Left lung (tissue), 10 donors: ENCODE results near the gene TMEM114. TPM values are rescaled to one million over a fixed set of nuclear protein-coding genes. Genes with fewer than 3 reads are reported as not detected.

ENCODE experiments used
- ATAC-seq: fragments of 200-7000 bp; cut with Tn5 transposase; one replicate; pipeline ENCODE4 v1.9.1; 2020; ENCODE audit warnings: moderate library complexity
- DNase-seq, 4 donors: peaks; one replicate each; pipeline ENCODE4 v3.0.0-alpha.2; 2013 to 2020
- H3K27ac ChIP-seq, 2 donors: fragments of 200-600 bp; sonication (generic) in 1 of 2; one replicate each; pipeline versions ENCODE4 v1.5.0 to v1.8.0; 2020 to 2021
- H3K27me3 ChIP-seq, 2 donors: fragments of 200-600 bp; sonication (generic) in 1 of 2; one replicate each; pipeline versions ENCODE4 v1.5.0 to v1.8.0; 2020 to 2021
- H3K36me3 ChIP-seq, 2 donors: fragments of 200-600 bp; sonication (generic) in 1 of 2; one replicate each; pipeline versions ENCODE4 v1.5.0 to v1.8.0; 2020 to 2021
- H3K4me1 ChIP-seq, 2 donors: fragments of 200-600 bp; one replicate each; pipeline ENCODE4 v1.8.0; 2021
- H3K4me3 ChIP-seq, 2 donors: fragments of 200-600 bp; sonication (generic) in 1 of 2; one replicate each; pipeline versions ENCODE4 v1.5.0 to v1.8.0; 2020 to 2021; ENCODE audit warnings: mild to moderate bottlenecking in 1 of 2
- H3K9me3 ChIP-seq, 2 donors: fragments of 200-600 bp; sonication (generic) in 1 of 2; one replicate each; pipeline versions ENCODE4 v1.5.0 to v1.8.0; 2020 to 2021
- CTCF ChIP-seq, 2 donors: fragments of 200-600 bp; sonication (generic) in 1 of 2; IDR thresholded peaks; one replicate each; pipeline versions ENCODE4 v1.5.0 to v1.8.0; 2021; ENCODE audit warnings: antibody characterized with exemption in 2 of 2
- intact Hi-C, 2 donors: fragments of 100-400 bp; cut with DNase I; formaldehyde crosslinking; loops; one replicate each; pipeline versions ENCODE4 v1.11.2 to v1.14.2; 2022
- polyA plus RNA-seq, 6 donors: library from polyadenylated mRNA; unstranded; fragments of 120-200 nt; gene quantifications; one replicate each; pipeline ENCODE4 v1.2.1, GENCODE V29; 2013; ENCODE audit not compliant: insufficient read length in 6 of 6
- total RNA-seq, 2 donors: library from RNA; stranded (reverse); fragmentation: NEBNext Ultra II Directional; extraction: Animal tissue kit (Norgen Biotek cat#: 25700); gene quantifications; one replicate each; pipeline ENCODE4 v1.2.1, GENCODE V29; 2021
- donor health status: DM: no; HTN: yes; CAD: no.
- donor health status: DM: no; HTN: no; CAD: no.

The TMEM114 gene
- total and polyA plus RNA-seq, 8 donors, result not detected

GRCh38 chr16:8589057-8589899, 1.0 kb downstream of the TMEM114 start:
- TF ChIP-seq CTCF (IDR thresholded peaks at IDR 0.05), result no peak

GRCh38 chr16:8588682-8589056, 1.6 kb downstream of the TMEM114 start:
- Histone ChIP-seq H3K36me3 (no peaks in the 10 kb centered on the region), H3K4me3 (no peak overlapping the region), H3K27me3 (peaks cover 30 to 77% of the 10 kb centered on the region in 2 donors), H3K4me1 (no peaks in the 10 kb centered on the region), H3K9me3 (no peaks in the 10 kb centered on the region), H3K27ac (no peak overlapping the region)
- DNase-seq (no peak), ATAC-seq (no peak)
- TF ChIP-seq CTCF (IDR thresholded peaks at IDR 0.05), result no peak
- intact Hi-C loops, result no loop called here

More at GRCh38 chr16:8589057-8589899, 1.0 kb downstream of the TMEM114 start:
- Histone ChIP-seq H3K4me3 (no peak overlapping the region), H3K9me3 (no peaks in the 10 kb centered on the region), H3K27me3 (peaks cover 30 to 77% of the 10 kb centered on the region in 2 donors), H3K27ac (no peak overlapping the region), H3K4me1 (no peaks in the 10 kb centered on the region), H3K36me3 (no peaks in the 10 kb centered on the region)
- ATAC-seq, result no peak
- intact Hi-C loops, result no loop called here
- DNase-seq, result no peak

GRCh38 chr16:8587065-8587464, 3.2 kb downstream of the TMEM114 start:
- Histone ChIP-seq H3K36me3 (no peaks in the 10 kb centered on the region), H3K4me3 (no peak overlapping the region), H3K4me1 (no peaks in the 10 kb centered on the region), H3K27ac (no peak overlapping the region), H3K9me3 (no peaks in the 10 kb centered on the region), H3K27me3 (peaks cover 30 to 63% of the 10 kb centered on the region in 2 donors)
- no peak for ATAC-seq
- no peak for TF ChIP-seq CTCF (IDR thresholded peaks at IDR 0.05)
- intact Hi-C loops, result no loop called here
- DNase-seq, result no peak

- Histone ChIP-seq H3K36me3 (no peaks in the 10 kb centered on the region), H3K27me3 (peaks cover 30 to 57% of the 10 kb centered on the region in 2 donors), H3K4me1 (no peaks in the 10 kb centered on the region), H3K27ac (no peak overlapping the region), H3K9me3 (no peaks in the 10 kb centered on the region), H3K4me3 (no peak overlapping the region)
- ATAC-seq (no peak), DNase-seq (no peak)
- no peak for TF ChIP-seq CTCF (IDR thresholded peaks at IDR 0.05)
- intact Hi-C loops, result no loop called here
These were observed 4.5 kb downstream of the TMEM114 start for GRCh38 chr16:8585857-8586256.

- no peaks in the 10 kb centered on the region for H3K36me3 ChIP-seq
- no peak overlapping the region for H3K27ac ChIP-seq
- peaks cover 24 to 49% of the 10 kb centered on the region in 2 donors for H3K27me3 ChIP-seq
- TF ChIP-seq CTCF (IDR thresholded peaks at IDR 0.05), result no peak
- H3K4me1 ChIP-seq, result no peaks in the 10 kb centered on the region
- intact Hi-C loops, result no loop called here
- no peak for DNase-seq
- no peak overlapping the region for H3K4me3 ChIP-seq
- ATAC-seq, result no peak
- no peaks in the 10 kb centered on the region for H3K9me3 ChIP-seq
These were observed 5.3 kb downstream of the TMEM114 start for GRCh38 chr16:8585041-8585440.
